KMS-11 (cell line): Measurements from ENCODE around the gene GBE1.

Experiments
- H2AFZ ChIP-seq: fragments of 200-600 bp; sonication (generic); 2 replicates; pipeline ENCODE4 v1.6.1; 2016; ENCODE audit warnings: antibody characterized with exemption, mixed run types, low read depth
- H3K27ac ChIP-seq: fragments of 200-600 bp; sonication (generic); 2 replicates; pipeline ENCODE4 v1.6.1; 2016; ENCODE audit warnings: mild to moderate bottlenecking, mixed run types
- H3K27me3 ChIP-seq: fragments of 200-600 bp; sonication (generic); 2 replicates; pipeline ENCODE4 v1.6.1; 2017; ENCODE audit warnings: mild to moderate bottlenecking, low read depth, mixed run types, moderate library complexity; ENCODE audit not compliant: insufficient read depth
- H3K36me3 ChIP-seq: fragments of 200-600 bp; sonication (generic); 2 replicates; pipeline ENCODE4 v1.6.1; 2017; ENCODE audit warnings: mild to moderate bottlenecking, mixed run types; ENCODE audit not compliant: insufficient read depth
- H3K4me1 ChIP-seq: fragments of 200-600 bp; sonication (generic); 2 replicates; pipeline ENCODE4 v1.6.1; 2016; ENCODE audit warnings: mild to moderate bottlenecking, low read depth, mixed run types; ENCODE audit not compliant: poor library complexity, severe bottlenecking
- H3K4me2 ChIP-seq: fragments of 200-600 bp; sonication (generic); 2 replicates; pipeline ENCODE4 v1.7.0; 2016; ENCODE audit warnings: mild to moderate bottlenecking, mixed run types
- H3K4me3 ChIP-seq: fragments of 200-600 bp; sonication (generic); IDR thresholded peaks from 2 replicates; pipeline ENCODE4 v1.6.1; 2017; ENCODE audit warnings: low read depth, low read length, mixed read lengths; ENCODE audit not compliant: insufficient read depth
- H3K79me2 ChIP-seq: fragments of 200-600 bp; sonication (generic); 2 replicates; pipeline ENCODE4 v1.6.1; 2016; ENCODE audit warnings: low read depth, mixed run types; ENCODE audit not compliant: insufficient read depth
- H3K9ac ChIP-seq: fragments of 200-600 bp; sonication (generic); 2 replicates; pipeline ENCODE4 v1.6.1; 2016; ENCODE audit warnings: mild to moderate bottlenecking, mixed run types
- H4K20me1 ChIP-seq: fragments of 200-600 bp; sonication (generic); 2 replicates; pipeline ENCODE4 v1.6.1; 2016; ENCODE audit warnings: mild to moderate bottlenecking, mixed run types; ENCODE audit not compliant: insufficient read depth
- CTCF ChIP-seq: fragments of 200-600 bp; sonication (generic); conservative IDR thresholded peaks from 2 replicates; pipeline ENCODE4 v1.6.1; 2017; ENCODE audit warnings: low read depth, mild to moderate bottlenecking, antibody characterized with exemption, low read length, moderate library complexity, mixed read lengths

GBE1 gene

GRCh38 chr3:81462921-81463320, 298.5 kb downstream of the GBE1 start:
- Histone ChIP-seq H3K4me2 (no peak overlapping the region), H3K36me3 (no peaks in the 10 kb centered on the region), H3K4me3 (no peak overlapping the region), H3K27ac (no peak overlapping the region), H3K27me3 (no peaks in the 10 kb centered on the region), H3K4me1 (no peaks in the 10 kb centered on the region), H3K9ac (no peak overlapping the region), H3K79me2 (no peaks in the 10 kb centered on the region), H4K20me1 (no peaks in the 10 kb centered on the region), H2AFZ (no peak overlapping the region)
- TF ChIP-seq CTCF = no peak

GRCh38 chr3:81459733-81460132, 301.7 kb downstream of the GBE1 start:
- Histone ChIP-seq H3K4me3 (no peak overlapping the region), H3K9ac (no peak overlapping the region)
- no peak for TF ChIP-seq CTCF

GRCh38 chr3:81452418-81452817, 309.0 kb downstream of the GBE1 start:
- Histone ChIP-seq H3K36me3 (no peaks in the 10 kb centered on the region), H3K9ac (no peak overlapping the region), H2AFZ (no peak overlapping the region), H4K20me1 (no peaks in the 10 kb centered on the region), H3K27ac (no peak overlapping the region), H3K4me1 (no peaks in the 10 kb centered on the region), H3K79me2 (no peaks in the 10 kb centered on the region), H3K27me3 (no peaks in the 10 kb centered on the region), H3K4me2 (no peak overlapping the region), H3K4me3 (no peak overlapping the region)
- no peak for TF ChIP-seq CTCF

More at GRCh38 chr3:81459733-81460132, 301.7 kb downstream of the GBE1 start:
- H3K27ac ChIP-seq = no peak overlapping the region
- no peaks in the 10 kb centered on the region for H4K20me1 ChIP-seq
- H2AFZ ChIP-seq = no peak overlapping the region
- H3K4me2 ChIP-seq = no peak overlapping the region
- no peaks in the 10 kb centered on the region for H3K36me3 ChIP-seq
- no peaks in the 10 kb centered on the region for H3K27me3 ChIP-seq
- H3K79me2 ChIP-seq = no peaks in the 10 kb centered on the region
- H3K4me1 ChIP-seq = no peaks in the 10 kb centered on the region

GRCh38 chr3:81451611-81452010, 309.8 kb downstream of the GBE1 start:
- Histone ChIP-seq H3K4me3 (no peak overlapping the region), H3K36me3 (no peaks in the 10 kb centered on the region), H4K20me1 (no peaks in the 10 kb centered on the region), H3K4me1 (no peaks in the 10 kb centered on the region), H3K4me2 (no peak overlapping the region), H2AFZ (no peak overlapping the region), H3K79me2 (no peaks in the 10 kb centered on the region), H3K27me3 (no peaks in the 10 kb centered on the region), H3K9ac (no peak overlapping the region), H3K27ac (no peak overlapping the region)
- TF ChIP-seq CTCF = no peak
